Spleen (tissue), 7 donors: ENCODE data around the gene PHACTR2.

Experiments
- POLR2A ChIP-seq, 3 donors: fragments of 450-650 bp; IDR thresholded peaks; one replicate each; pipeline ENCODE4 v1.5.1; 2017; ENCODE audit warnings: antibody characterized with exemption in 3 of 3, mild to moderate bottlenecking in 1 of 3
- TF ChIP-seq, protein P1 (sequence below), 11 experiments: fragments of 200-600 bp in 7 of 11; fragments of 450-650 bp in 4 of 11; sonication (generic) in 4 of 11; IDR thresholded peaks in 8 of 11; conservative IDR thresholded peaks in 3 of 11; 1 replicate in 7 of 11; 2 replicates in 4 of 11; pipeline versions ENCODE4 v1.4.0 to v1.8.0; 2016 to 2021; ENCODE audit warnings: antibody characterized with exemption in 11 of 11, inconsistent platforms in 4 of 11, mild to moderate bottlenecking in 1 of 11
- donor health status: DM: no; HTN: no; CAD: no; lungs with moderate emphysema.
- donor health status: DM: no; HTN: no; CAD: no.
- donor health status: DM: no; HTN: no; CAD: no.

DNA sequence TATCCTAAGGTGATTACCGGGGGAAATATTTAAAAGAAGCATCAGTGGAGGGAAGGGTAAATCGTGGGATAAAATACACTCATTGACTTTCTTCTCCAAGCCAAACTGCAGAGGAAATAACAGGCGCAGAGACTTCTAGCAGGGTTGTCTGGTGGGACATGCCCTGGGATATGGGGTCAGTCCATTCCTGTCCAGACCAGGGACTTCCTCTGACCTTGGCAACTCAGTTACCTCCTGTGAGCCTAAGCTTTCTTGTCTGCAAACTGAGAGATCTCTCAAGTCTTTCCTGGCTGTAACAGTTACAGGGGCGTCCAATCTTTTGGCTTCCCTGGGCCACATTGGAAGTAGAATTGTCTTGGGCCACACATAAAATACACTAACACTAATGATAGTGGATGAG is 21.7 kb upstream of the PHACTR2 start:
- TF ChIP-seq, protein P1, sequence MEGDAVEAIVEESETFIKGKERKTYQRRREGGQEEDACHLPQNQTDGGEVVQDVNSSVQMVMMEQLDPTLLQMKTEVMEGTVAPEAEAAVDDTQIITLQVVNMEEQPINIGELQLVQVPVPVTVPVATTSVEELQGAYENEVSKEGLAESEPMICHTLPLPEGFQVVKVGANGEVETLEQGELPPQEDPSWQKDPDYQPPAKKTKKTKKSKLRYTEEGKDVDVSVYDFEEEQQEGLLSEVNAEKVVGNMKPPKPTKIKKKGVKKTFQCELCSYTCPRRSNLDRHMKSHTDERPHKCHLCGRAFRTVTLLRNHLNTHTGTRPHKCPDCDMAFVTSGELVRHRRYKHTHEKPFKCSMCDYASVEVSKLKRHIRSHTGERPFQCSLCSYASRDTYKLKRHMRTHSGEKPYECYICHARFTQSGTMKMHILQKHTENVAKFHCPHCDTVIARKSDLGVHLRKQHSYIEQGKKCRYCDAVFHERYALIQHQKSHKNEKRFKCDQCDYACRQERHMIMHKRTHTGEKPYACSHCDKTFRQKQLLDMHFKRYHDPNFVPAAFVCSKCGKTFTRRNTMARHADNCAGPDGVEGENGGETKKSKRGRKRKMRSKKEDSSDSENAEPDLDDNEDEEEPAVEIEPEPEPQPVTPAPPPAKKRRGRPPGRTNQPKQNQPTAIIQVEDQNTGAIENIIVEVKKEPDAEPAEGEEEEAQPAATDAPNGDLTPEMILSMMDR (IDR thresholded peaks at IDR 0.05 in 8 of 11, conservative IDR thresholded peaks at IDR 0.05 in 3 of 11), result no peak
- TF ChIP-seq POLR2A (IDR thresholded peaks at IDR 0.05), result no peak
